Measurements from ENCODE around the gene S100A12.
"Not testable (repeated sequence)": the region's sequence is repeated elsewhere in the genome, so short reads cannot be mapped to it uniquely, and the experiment has no call there.

S100A12 gene

DNA sequence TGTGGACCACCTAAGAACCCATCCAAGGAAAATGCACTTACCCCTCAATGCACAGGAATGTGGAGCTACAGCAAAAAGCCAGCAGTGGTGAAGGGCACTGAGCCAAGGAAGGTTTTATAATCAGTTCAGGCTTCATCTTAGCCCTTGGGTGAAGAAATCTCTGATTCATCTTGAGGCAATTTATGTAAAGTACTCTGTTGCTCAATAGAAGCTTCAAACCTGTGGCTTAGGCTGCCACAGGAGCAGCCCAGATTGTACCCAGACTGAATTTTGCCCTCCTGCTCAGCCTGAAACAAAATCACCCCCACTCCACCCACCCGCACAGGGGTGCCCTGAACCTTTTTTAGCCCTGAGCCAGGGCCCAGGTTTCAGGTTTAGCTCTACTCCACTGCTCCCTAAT, at the start of gene S100A12:
Gene S100A12, minus strand, starts transcription at position 111 of the 400 bp plus-strand sequence. CDS start 1,029 bp downstream, outside the sequence.
- DNase-seq = no peak

DNA sequence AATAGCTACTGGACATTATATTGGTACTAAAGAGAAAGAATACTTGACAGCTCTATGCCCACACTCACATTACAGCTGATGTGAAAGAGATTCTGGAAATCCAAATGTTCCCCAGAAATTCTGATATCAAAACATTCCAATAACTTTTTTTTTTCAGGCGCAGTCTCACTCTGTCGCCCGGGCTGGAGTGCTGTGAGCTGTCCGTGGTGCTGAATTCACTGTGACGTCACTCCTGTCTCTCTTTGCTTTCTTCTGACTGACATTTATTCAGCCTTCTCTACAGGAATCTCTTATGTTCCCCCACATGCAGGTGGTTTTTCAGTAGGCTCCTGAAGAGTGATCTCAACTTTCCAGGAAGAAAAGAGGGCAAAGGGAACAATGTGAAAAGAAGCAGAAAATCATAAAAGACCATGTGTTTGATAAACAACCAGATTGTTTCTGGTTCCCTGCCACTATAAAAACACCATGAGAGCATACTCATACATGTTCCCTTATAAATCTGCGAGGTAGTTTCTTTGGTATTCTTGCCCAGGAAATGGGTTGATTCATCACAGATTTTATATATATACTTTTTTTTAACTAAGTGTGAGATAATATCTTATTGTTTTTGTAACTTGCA, 47.1 kb upstream of the S100A12 start:
- no peak for DNase-seq

DNA sequence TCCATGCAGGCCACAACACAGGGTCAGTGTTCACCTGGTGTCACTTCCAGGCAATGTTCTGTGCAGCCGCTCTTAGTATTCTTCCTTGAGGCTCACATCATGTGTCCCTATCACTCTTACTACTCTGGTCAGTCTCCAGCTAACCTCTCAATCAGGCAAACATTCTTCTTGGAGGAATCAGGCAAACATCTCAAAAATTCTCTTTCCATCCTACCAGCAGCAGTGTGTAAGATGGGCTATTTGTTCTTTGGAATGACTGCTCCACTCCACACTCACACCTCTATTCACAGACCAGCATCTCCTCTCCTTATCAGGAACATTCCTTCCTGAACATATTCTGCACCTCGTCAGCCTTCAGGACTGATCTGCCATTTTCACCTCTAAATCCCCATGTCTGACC, 44.9 kb upstream of the S100A12 start:
- no peak for DNase-seq

DNA sequence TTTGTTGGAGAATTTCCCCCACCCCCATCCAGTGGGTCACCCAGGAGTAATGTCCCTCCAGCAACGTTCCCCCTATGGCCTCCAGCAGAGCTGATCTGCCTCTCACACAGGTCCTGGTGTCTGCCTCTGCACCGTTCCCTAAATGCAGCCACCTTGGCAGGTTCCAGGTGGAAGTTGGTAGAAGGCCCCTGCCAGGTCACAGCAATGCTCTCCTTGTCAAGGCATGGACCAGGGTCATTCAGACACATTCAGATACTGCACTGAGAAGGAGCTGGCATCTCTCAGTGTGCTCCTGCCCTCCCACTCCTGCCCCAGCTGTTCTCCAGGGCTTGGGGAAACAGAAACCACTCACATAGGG, 44.0 kb upstream of the S100A12 start:
- DNase-seq = not testable (repeated sequence)

DNA sequence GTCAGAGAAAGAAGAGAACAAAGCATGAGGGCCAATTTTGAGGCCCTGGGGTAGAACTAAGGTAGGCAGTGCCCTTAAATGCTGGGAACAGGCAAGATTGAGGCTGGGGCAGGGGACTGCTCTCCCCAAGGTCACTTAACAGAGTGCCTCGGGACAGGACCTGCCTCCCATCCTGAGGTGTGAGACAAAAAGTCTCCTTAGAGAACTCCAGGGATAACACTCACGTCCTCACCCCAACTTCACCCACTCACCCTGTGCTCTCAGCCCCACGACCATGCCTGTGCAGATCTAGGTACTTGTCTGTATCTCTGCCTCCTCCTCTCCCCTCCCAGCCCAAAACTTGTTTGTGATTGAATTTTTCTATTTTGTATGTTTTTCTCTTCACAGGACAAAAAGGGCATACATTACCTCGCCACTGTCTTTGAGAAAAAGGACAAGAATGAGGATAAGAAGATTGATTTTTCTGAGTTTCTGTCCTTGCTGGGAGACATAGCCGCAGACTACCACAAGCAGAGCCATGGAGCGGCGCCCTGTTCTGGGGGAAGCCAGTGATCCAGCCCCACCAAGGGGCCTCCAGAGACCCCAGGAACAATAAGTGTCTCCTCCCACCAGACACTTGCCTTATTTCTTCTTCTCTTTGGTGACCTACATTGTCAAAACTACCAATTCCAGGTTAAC, 43.5 kb upstream of the S100A12 start:
- DNase-seq = not testable (repeated sequence)

DNA sequence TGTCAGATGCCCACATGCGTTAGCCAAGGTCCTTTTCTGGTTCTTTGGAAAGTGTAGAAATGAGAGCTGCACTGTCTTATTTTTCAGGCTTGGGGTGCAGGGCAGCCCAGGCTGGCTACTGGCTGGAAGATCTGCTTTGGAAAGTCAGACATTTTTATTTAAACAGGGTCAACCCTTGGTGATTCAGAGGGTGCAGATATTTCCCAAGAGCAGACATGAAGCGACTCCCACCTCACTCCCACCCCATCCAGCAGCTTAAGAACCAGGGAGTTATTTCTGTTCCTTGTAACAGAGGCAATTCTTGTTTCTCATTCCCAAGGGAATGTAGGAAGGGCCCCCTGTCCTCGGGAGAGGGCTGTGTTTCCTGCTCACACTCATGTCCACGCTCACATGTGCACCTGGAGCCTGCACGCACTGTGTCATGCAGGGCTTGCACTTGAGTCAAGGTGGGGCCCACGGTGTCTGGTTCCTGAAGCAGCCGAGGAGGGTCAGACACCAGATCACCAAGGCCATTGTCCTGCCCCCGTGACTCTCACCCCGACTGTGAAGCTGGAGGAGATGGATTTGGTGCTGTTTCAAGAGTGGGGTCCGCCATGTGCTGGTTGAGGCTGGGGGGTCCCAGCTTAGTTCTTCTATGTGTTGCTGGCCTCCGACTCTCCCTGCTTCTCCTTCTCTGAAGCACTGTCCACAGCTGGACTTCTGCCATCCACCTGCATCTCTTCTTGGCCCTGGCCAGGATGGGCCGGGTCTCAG, 41.9 kb upstream of the S100A12 start:
- DNase-seq = no peak

DNA sequence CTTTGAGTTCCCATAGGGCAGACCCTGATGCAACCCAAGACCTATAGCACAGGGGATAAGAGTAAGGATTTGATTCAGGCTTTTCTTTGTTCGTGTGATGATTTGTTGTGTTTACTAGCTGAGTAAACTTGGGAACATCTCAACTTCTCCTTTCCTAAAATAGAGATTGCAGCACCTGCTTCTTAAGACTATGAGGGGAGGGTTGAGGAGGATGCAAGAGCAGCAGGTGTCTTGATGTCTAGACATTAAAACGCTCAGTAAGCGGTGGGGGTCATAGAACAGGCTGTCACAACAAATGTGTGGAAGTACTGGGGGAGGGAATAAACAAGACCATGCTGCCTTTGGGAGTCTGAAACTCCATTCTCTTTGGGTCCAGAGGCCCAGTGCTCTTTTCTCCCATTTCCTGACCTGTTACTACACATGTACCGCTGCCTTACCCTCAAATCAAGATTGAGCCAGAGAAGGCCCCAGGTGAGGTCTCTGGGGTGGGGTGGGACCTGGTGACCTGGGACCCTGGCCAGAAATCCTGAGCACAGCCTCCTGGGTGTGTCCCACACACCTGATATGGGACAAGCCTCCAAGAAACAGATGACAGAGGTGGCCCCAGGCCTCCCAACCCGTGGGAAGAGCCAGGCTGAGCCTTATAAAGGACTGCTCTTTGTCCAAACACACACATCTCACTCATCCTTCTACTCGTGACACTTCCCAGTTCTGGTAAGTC, 40.6 kb upstream of the S100A12 start, which contains the start of gene S100A7A:
Gene S100A7A, plus strand, starts transcription at position 671 of the 721 bp plus-strand sequence. CDS start 1,563 bp downstream, outside the sequence.
- no peak for DNase-seq

DNA sequence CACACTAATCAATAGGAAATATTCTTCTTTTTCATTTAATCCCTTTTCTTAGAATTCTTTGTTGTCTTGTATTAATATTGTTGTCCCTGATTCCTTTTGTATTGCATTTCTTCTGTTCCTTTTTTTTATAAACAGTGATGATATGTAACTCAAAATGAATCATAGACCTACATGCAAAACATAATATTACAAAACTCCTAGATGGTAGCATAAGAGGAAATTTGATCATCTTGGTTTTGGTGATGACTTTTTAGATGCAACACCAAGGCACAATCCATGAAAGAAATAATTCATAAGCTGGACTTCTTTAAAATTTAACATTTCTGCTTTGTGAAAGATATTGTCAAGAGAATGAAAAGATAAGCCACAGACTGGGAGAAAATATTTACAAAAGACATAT, 38.5 kb upstream of the S100A12 start:
- DNase-seq = not testable (repeated sequence)

DNA sequence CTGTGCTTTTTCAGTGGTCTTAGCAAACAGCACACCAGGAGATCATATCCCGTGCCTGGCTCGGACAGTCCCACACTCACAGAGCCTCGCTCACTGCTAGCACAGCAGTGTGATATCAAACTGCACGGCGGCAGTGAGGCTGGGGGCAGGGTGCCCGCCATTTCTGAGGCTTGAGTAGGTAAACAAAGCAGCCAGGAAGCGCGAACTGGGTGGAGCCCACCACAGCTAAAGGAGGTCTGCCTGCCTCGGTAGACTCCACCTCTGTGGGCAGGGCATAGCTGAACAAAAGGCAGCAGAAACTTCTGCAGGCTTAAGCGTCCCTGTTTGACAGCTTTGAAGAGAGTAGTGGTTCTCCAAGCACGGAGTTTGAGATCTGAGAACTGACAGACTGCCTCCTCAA, 31.9 kb upstream of the S100A12 start:
- not testable (repeated sequence) for DNase-seq

DNA sequence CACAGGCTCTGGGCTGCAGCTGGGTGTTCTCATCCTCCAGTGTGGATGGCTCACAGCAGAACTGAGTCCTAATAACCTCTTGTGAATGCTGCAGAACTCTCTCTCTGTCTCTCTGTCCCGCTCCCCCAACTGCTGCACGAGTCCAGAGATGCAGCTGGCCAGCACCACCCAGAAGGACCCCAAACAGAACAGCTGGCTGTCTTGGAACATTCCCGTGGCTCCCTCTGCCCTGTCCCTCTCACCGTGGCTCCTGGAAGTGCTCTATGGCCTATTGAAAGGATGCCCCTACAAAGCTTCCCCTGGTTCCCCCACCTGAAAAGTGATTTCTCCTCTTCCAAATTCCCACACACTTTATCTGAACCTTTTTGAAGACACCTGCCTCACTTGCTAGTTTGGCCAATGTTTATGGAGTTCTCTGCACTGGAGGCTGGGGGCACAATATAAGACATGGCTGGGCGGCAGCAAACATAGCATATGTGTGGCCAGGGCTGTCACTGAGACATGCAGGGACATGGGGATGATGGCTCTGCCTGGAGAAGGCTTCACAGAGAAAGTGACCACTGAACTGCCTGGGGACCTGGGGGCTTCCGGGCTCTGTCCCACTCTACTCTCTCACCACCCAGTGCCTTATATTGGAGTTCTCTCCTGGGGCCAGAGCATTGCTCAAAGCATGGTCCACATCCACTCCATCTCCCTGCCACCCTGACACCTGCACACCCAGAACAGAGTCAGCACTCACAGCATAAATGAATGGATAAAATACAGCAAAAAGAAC, 30.6 kb upstream of the S100A12 start:
- not testable (repeated sequence) for DNase-seq

DNA sequence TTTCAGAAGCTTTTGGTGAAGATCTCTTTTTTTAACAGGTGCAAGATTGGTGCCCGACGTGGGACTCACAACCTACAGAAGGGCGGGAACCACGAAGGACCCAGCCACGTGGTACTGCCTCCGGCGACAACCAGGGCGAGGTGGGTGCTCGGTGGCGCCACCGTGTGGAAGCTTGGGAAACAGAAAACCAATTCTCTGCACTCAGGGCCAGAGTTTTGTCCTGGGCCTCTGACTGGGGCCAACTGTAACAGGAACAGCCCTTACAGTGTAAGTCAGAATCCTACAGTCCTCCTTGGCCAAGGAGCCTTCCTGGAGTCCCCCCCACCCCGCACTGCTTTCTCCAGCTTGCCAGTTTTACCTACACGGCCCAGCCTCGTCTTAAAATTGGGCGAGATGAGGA, 29.3 kb upstream of the S100A12 start:
- DNase-seq = no peak

DNA sequence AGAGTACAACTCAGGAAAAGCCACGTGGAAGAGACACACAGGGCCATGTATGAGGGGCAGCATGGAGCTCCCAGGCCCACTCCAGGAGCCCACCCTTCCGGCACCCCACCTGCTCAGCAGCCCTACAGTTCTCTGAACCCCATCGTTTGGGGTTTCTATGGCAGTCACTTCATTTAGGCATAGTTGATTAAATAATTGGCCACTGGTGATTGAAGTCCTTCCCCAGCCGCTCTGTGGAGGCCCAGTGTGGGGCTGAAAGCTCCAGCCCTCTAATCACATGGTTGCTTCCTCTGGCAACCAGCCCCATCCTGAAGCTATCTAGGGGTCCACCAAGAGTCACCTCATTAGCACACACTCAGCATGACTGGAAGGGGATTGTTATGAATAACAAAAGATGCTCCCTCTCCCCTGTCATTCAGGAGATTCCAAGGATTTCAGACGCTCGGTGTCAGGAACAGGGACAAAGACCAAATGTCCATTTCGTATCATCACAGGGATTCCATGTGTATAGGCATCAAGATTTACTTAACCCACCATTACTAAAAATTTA, 28.7 kb upstream of the S100A12 start:
- DNase-seq = no peak

DNA sequence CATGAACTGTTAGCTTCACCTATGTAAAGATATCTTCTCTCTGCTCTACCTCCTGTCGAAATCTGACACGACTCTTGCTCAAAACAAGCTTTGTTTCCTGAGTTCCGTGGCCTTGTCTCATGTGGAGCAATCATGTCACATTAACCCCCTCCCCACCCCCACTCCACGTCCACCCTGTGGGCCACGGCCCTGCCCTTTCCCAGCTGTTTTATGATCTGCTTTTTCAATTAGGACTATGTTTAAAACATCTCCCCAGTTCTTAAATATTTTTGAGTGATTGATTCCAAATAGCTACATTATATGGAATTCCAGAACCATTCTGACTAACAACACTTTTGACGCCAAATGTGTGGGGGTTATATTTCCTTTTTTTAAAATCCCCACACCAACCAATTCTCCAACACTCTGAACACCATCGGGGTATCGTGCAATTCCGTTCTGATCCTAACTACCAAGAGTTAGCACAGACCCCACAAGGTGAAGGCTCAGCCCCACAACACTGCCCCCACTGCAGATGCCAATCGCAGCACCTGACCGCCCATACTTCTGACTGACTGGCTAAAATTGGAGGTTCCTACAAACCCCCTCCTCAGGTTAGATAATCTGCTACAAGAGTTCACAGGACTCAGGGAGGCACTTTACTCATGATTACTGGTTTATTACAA, 28.1 kb upstream of the S100A12 start:
- DNase-seq = no peak

DNA sequence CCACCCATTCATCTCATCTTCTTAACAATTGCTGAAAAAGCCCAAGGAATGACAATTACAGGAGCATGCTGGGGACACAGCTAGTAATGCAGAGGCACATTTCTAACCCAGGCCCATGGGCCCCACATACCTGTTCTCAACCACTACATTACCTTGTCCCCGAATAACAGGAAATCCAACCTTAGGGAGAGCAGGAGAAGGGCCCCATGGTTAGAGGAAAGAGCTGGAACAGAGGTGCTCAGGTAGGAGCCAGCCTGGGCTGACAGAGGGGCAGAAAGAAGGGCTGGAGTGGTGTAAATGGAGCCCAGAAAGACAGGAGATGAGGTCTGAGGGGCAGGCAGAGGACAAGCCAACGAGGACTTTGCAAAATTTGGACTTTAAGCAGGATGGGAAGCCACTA, 26.8 kb upstream of the S100A12 start:
- no peak for DNase-seq

DNA sequence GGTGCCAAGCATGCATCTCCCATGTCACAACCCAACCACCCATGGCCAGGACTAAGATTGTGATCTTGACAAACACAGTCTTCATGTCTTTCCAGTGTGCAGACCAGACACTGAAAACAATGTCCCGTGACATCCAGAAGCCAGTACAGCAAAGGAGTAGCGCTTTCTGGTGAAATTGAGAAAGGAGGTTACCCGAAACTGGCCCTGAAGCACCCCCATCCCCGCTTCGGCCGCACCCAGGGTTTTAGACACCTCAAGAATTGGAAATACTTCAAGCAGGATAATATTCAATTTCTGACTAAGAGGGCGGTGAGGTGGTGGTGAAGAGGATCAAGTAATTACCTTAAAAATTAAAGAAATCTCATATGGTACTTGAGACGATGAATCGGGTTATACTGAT, 26.0 kb upstream of the S100A12 start:
- no peak for DNase-seq

DNA sequence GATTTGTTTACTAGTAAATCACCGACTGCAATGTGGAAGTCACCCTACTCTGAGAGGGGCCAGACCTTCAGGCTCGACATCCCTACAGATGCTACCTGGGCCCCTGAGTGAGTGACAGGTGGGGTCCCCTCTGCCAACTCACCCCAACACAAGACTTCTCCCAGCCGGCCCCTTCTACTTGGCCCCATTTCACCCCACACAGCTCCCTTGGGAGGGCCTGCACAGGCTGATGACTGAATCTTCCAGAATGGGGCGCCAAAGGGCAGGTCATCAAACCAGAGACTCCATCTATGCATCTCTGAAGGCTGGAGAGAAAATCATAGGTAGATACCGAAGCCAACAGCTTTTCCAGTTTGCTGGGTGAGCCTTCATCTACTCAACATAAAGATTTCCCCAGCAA, 24.8 kb upstream of the S100A12 start:
- DNase-seq = no peak

DNA sequence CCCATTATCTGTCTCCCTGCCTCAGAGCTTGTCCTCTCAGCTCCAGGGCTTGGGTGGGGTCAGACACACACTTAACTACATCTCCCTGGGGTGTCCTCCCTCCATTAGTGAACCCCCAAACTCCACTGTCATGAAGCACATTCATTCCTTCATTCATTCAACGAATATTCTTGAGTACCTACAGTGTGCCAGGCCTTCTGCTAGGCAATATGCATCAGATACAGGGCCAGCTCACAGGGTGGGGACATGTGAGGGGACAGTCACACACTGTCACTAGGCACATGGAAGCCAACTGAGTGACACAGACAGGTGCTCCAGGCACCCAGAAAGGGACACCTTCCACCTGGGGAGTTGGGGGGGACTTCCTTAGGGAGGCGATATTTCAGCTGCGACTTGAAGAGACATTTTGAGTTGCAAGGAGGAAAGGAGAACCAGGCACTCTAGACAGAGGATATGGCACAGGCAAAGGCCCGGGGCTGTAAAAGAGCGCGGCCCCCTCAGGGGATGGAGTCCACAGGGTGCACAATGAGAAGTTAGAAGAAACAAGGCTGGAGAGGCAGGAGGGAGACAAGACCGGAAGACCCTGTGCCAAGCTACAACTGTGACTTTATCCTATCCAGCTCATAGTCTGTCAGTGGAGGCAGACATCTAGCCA, 24.1 kb upstream of the S100A12 start:
- DNase-seq = no peak

DNA sequence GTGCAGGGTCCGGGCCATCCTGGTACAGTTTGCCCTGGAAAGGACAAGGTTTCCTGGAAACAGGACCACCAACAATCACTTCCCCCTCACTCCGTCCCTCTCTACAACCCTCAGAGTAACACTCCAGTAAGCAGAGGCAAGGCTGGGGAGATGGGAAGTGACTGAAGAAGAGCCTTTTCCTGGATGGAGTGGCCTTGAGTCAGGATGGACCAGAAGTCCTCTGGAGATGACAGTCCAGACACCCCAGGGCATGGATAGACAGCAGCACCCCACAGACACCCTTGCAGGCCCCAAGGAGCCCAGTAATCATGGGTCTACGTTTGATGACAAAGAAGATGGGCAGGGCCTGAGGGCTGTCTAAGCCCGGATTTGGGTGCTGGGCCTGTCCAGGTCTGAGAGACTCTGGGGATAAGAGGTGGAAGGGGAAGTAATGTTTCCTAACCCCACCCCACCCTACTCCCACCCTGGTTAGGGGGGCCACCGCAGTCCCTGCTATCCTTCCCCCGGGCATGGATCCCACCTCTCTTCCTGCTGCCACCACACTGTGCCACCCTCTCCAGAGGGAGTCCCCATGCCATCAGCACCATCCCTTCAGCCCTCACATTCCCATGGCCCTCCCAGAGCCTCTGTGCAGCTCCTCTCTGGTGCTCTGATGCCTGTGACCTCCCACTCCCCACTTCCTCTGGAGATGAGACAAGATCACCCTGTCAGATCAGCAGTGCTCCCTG, 22.7 kb upstream of the S100A12 start:
- DNase-seq = no peak

DNA sequence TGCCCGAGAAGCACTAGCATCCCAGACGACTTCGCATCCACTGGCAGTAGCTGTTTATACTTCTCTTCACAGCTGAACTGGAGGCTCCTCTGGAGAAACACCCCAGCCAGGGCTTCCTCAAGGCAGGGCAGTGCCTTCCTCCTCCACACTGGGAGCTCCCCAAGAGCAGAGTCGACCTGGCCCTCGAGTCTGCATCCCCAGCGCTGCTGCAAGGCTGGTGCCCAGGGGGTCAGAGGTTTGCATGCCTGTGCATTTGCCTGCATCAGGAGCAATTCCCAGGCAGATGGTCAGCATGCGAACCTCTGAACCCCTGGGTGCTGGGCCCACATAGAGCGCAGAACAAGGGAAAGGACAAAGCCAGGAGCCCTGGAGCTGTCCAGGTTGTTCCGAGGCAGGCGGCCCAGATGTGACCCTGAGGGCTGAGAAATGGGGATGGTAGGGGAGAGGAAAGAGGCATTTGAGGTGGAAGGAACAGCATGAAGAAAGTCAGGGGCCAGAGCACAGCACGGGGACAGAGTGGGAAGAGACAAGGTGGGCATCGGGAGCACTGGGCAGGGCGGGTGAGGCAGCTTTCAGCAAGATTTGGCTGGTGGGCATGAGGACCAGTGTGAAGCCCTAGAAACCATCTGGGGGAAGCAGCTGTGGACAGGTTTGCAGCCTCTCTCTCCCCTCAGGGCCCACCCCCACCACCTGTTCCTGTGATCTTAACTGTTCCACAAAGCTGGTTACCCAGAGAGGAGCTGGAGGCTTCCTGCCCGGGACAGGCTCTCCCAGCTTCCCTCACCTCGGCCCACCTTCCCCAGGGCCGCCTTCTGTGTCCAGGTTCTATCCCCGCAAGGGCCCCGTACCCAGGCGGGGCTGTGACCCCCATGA, 21.9 kb upstream of the S100A12 start:
- DNase-seq = no peak

Data from NCI-H774 (cell line).